Thoracic aorta (tissue), 2 donors: ENCODE data around the gene KRT79. TPM values are rescaled to one million over a fixed set of nuclear protein-coding genes. Genes with fewer than 3 reads are reported as not detected.

Experiments used
- ATAC-seq: fragments of 150-250 bp; one replicate; pipeline ENCODE4 v1.8.0; 2017; ENCODE audit warnings: low read depth; ENCODE audit not compliant: insufficient number of reproducible peaks, low FRiP score
- DNase-seq: peaks from one replicate; pipeline ENCODE4 v3.0.0-alpha.2; 2020; ENCODE audit warnings: low spot score
- H3K27ac ChIP-seq, 2 donors: fragments of 200-600 bp; sonication (generic); 1 replicate in 1 of 2; 2 replicates in 1 of 2; pipeline ENCODE4 v1.5.1; 2016; ENCODE audit warnings: mild to moderate bottlenecking in 2 of 2, moderate library complexity in 2 of 2
- H3K27me3 ChIP-seq: fragments of 200-600 bp; sonication (generic); replicated peaks from 2 replicates; pipeline ENCODE4 v1.6.0; 2016; ENCODE audit warnings: mild to moderate bottlenecking; ENCODE audit not compliant: insufficient read depth
- H3K36me3 ChIP-seq: fragments of 200-600 bp; sonication (generic); one replicate; pipeline ENCODE4 v1.5.1; 2016
- H3K4me1 ChIP-seq, 2 donors: fragments of 200-600 bp; sonication (generic); 1 replicate in 1 of 2; 2 replicates in 1 of 2; pipeline versions ENCODE4 v1.5.1 to v1.6.0; 2016; ENCODE audit warnings: low read depth in 2 of 2, mild to moderate bottlenecking in 1 of 2; ENCODE audit not compliant: control insufficient read depth in 1 of 2
- H3K4me3 ChIP-seq: fragments of 200-600 bp; sonication (generic); 2 replicates; pipeline ENCODE4 v1.5.1; 2016; ENCODE audit warnings: mild to moderate bottlenecking
- H3K9me3 ChIP-seq: fragments of 200-600 bp; sonication (generic); 2 replicates; pipeline ENCODE4 v1.5.1; 2016
- CTCF ChIP-seq: fragments of 200-600 bp; sonication (generic); IDR thresholded peaks from one replicate; pipeline ENCODE4 v1.5.1; 2019; ENCODE audit warnings: antibody characterized with exemption
- total RNA-seq, 2 donors: library from RNA; depleted of rRNA; stranded (reverse); fragments of >200 nt; gene quantifications; one replicate each; pipeline versions ENCODE4 v1.1.0 to v1.2.3, GENCODE V29; 2016

Gene KRT79
- total RNA-seq, 2 donors from 2014 or later = not detected

DNA sequence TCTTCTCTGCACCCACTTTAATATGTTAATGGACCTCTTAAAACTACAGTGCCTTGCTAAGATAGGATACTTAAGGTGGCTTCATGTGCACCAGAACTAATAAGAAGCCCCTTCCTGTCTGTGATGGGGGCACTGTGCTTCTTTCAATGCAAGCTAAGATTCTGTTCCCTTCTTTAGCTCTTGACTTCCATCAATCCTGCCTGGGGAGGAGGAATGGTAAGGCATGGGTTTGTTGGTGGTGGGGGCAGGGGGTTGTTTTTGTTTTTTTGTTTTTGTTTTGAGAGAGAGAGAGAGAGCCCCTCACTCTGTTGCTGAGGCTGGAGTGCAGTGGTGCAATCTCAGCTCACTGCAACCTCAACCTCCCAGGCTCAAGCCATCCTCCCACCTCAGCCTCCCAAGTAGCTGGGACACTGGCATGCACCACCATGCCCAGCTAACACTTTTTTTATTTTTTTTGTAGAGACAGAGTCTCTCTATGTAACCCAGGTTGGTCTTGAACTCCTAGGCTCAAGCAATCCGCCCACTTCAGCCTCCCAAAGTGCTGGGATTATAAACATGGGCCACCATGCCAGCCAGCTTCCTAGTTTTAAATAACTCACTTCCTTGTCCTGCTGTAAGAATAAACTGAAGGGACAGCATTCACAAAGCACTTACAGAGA is 33.7 kb downstream of the KRT79 start:
- H3K9me3 ChIP-seq = no peaks in the 10 kb centered on the region
- ATAC-seq (no peak), DNase-seq (no peak)
- H3K4me3 ChIP-seq = no peak overlapping the region
- H3K36me3 ChIP-seq = no peaks in the 10 kb centered on the region
- TF ChIP-seq CTCF = no peak
- no peak overlapping the region for H3K27ac ChIP-seq
- no peaks in the 10 kb centered on the region for H3K27me3 ChIP-seq
- no peaks in the 10 kb centered on the region for H3K4me1 ChIP-seq

DNA sequence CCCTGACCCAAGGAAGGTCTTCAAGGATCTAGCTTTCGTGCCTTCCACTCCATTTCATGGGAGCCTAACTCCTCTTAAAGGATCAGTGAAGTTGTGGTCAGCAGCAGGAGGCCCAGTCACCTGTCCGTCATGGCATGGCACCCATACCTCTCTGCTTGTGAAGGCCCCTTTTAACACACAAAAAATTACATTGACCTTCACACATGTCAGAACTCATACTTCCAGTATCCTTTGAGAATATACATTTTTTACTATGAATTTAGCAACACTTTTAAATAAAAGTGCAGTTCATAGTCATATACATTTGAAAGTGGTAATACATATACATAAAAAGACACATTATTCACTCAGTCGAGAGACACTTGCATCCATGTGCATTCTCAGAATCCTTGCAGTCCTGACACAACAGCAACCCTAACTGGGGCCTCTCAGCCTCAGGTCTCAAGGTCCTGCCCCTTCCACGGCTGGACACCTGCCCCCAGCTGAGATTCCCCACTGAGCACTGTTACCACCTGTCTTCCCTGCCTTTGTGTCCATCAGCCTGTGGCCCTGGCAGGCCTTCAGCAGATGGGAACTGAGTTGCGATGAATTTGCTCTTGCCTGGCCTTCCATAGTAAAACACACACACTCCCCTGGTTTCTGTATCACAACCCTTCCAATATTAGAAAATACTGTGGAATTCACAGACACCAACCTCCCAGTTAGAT is 34.5 kb downstream of the KRT79 start:
- no peaks in the 10 kb centered on the region for H3K27me3 ChIP-seq
- H3K4me1 ChIP-seq = no peaks in the 10 kb centered on the region
- no peak overlapping the region for H3K4me3 ChIP-seq
- no peak overlapping the region for H3K27ac ChIP-seq
- no peaks in the 10 kb centered on the region for H3K36me3 ChIP-seq
- no peaks in the 10 kb centered on the region for H3K9me3 ChIP-seq
- no peak for TF ChIP-seq CTCF
- DNase-seq (no peak), ATAC-seq (no peak)

- H3K4me1 ChIP-seq = no peaks in the 10 kb centered on the region
- no peaks in the 10 kb centered on the region for H3K27me3 ChIP-seq
- TF ChIP-seq CTCF = no peak
- H3K9me3 ChIP-seq = no peaks in the 10 kb centered on the region
- H3K36me3 ChIP-seq = no peaks in the 10 kb centered on the region
- H3K27ac ChIP-seq = no peak overlapping the region
- H3K4me3 ChIP-seq = no peak overlapping the region
- ATAC-seq = no peak
- no peak for DNase-seq
These were observed 35.2 kb downstream of the KRT79 start for GRCh38 chr12:52798671-52799504.

GRCh38 chr12:52798003-52798670 is 36.0 kb downstream of the KRT79 start:
- ATAC-seq = no peak

More at GRCh38 chr12:52798003-52798670, 36.0 kb downstream of the KRT79 start:
- Histone ChIP-seq H3K9me3 (no peaks in the 10 kb centered on the region), H3K4me1 (no peaks in the 10 kb centered on the region), H3K27me3 (no peaks in the 10 kb centered on the region), H3K36me3 (no peaks in the 10 kb centered on the region), H3K27ac (no peak overlapping the region), H3K4me3 (no peak overlapping the region)
- TF ChIP-seq CTCF = no peak
- DNase-seq = no peak
